OCI-LY7 (cell line): ENCODE measurements around the gene SLC17A7. TPM values are rescaled to one million over a fixed set of nuclear protein-coding genes. Genes with fewer than 3 reads are reported as not detected.
A peak's percentile ranks its signal among the peaks of the same experiment; 100 is the strongest.

Source experiments
- BruUV-seq: library from RNA; stranded (reverse); fragments of 400-500 nt; replicated peaks from 2 replicates; lab custom pipeline; 2021; lab: Mats Ljungman, UMichigan
- CTCF ChIA-PET: fragments of 300-600 bp; sonication (Branson Sonifier 250); formaldehyde crosslinking; loops from one replicate; lab custom pipeline; 2022; ENCODE audit warnings: antibody characterized with exemption; ENCODE audit not compliant: unreplicated experiment; lab: Charles Lee
- POLR2A ChIA-PET: fragments of 300-600 bp; sonication (Branson Sonifier 250); formaldehyde crosslinking; loops from one replicate; lab custom pipeline; 2022; ENCODE audit warnings: antibody characterized with exemption; lab: Charles Lee
- DNase-seq: peaks from one replicate; pipeline ENCODE4 v3.0.0-alpha.2; 2015; ENCODE audit warnings: low spot score
- H2AFZ ChIP-seq: fragments of 200-600 bp; sonication (generic), shearing (Covaris generic); 2 replicates; pipeline ENCODE4 v1.6.1; 2014; ENCODE audit warnings: mild to moderate bottlenecking, antibody characterized with exemption, low read length, moderate library complexity
- H3K27ac ChIP-seq: fragments of 200-600 bp; sonication (generic); 2 replicates; pipeline ENCODE4 v1.5.1; 2014; ENCODE audit warnings: mixed run types, low read depth, mild to moderate bottlenecking, moderate library complexity, low read length, inconsistent platforms; ENCODE audit not compliant: poor library complexity, severe bottlenecking
- H3K36me3 ChIP-seq: fragments of 200-600 bp; sonication (generic); 2 replicates; pipeline ENCODE4 v1.6.1; 2014; ENCODE audit warnings: mild to moderate bottlenecking, antibody characterized with exemption, low read length, moderate library complexity, mixed read lengths; ENCODE audit not compliant: insufficient read depth
- H3K4me1 ChIP-seq: fragments of 200-600 bp; sonication (generic); 2 replicates; pipeline ENCODE4 v1.5.1; 2014; ENCODE audit warnings: mild to moderate bottlenecking, low read length; ENCODE audit not compliant: insufficient read depth, poor library complexity, severe bottlenecking
- H3K4me2 ChIP-seq: fragments of 200-600 bp; sonication (generic); 2 replicates; pipeline ENCODE4 v1.6.1; 2014; ENCODE audit warnings: mild to moderate bottlenecking, low read length
- H3K4me3 ChIP-seq: fragments of 200-600 bp; sonication (generic); 2 replicates; pipeline ENCODE4 v1.5.1; 2014; ENCODE audit warnings: mild to moderate bottlenecking, low read depth, low read length; ENCODE audit not compliant: poor library complexity, severe bottlenecking
- H3K79me2 ChIP-seq: fragments of 200-600 bp; sonication (generic); 2 replicates; pipeline ENCODE4 v1.6.1; 2016; ENCODE audit warnings: low read depth, mild to moderate bottlenecking, low read length, moderate library complexity, mixed read lengths; ENCODE audit not compliant: insufficient read depth
- H3K9me2 ChIP-seq: fragments of 200-600 bp; sonication (generic); 2 replicates; pipeline ENCODE4 v1.6.1; 2016; ENCODE audit warnings: mild to moderate bottlenecking, low read length, mixed read lengths; ENCODE audit not compliant: insufficient read depth
- H3K9me3 ChIP-seq: fragments of 200-600 bp; sonication (generic); 2 replicates; pipeline ENCODE4 v1.6.1; 2014; ENCODE audit warnings: mild to moderate bottlenecking, mixed run types, low read length, mixed read lengths
- H4K20me1 ChIP-seq: fragments of 200-600 bp; sonication (generic); 2 replicates; pipeline ENCODE4 v1.6.1; 2014; ENCODE audit warnings: mild to moderate bottlenecking, antibody characterized with exemption, low read length, moderate library complexity, mixed read lengths; ENCODE audit not compliant: insufficient read depth
- EZH2phosphoT487 ChIP-seq: fragments of 200-600 bp; sonication (generic); IDR thresholded peaks from 2 replicates; pipeline ENCODE4 v1.6.1; 2018; ENCODE audit warnings: low read depth, borderline replicate concordance, mild to moderate bottlenecking, mixed run types, antibody characterized with exemption, low read length, moderate library complexity, mixed read lengths
- intact Hi-C: fragments of 100-400 bp; cut with micrococcal nuclease; formaldehyde crosslinking; loops from one replicate; pipeline ENCODE4 v1.10.0; 2022; ENCODE audit not compliant: unreplicated experiment
- total RNA-seq, 2 experiments: library from RNA; depleted of rRNA in 1 of 2; stranded (reverse); fragments of >200 nt in 1 of 2; shearing (Covaris generic) in 1 of 2; gene quantifications; 2 replicates each; pipeline ENCODE4 v1.2.3, GENCODE V29; 2014 to 2022
- TF ChIP-seq, protein P1 (sequence below): fragments of 200-600 bp; sonication (generic); conservative IDR thresholded peaks from 2 replicates; pipeline ENCODE4 v1.5.1; 2014; ENCODE audit warnings: mild to moderate bottlenecking, antibody characterized with exemption, low read length, moderate library complexity, mixed read lengths

Gene SLC17A7
- total RNA-seq, 2 experiments from 2014 or later: 1.3 TPM

DNA sequence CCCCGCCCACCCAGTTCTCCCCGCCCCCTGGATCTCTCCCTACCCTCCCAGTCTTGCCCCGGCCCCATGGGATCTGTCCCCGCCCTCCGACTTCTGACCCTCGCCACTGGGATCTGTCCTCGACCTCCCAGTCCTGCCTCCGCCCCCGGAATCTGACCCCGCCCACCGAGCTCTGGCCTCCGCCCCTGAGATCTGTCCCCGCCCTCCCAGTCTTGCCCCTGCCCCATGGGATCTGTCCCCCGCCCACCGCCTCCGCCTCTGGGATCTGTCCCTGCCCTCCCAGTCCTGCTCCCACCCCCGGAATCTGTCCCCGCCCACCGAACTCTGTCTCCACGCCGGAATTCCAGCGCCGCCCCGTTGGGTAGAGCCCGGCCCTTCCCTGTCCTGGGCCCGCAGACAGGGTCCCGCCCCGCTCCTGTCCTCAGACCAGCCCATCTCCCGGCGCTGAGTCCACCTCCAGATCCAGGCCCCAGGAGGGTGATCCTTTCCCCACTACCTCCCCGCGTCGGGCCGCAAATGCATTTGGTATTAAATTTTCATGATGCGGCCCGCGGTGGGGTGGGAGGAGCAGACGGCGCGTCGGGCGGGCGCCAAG, 1.5 kb upstream of the SLC17A7 start:
- CTCF ChIA-PET: no interaction called here

GRCh38 chr19:49442354-49442753, 1.0 kb upstream of the SLC17A7 start:
- CTCF ChIA-PET: interaction anchor here (0.8 kb wide), 1 partner anchor 51 kb away, joined by 4 read pairs; no protein-coding TSS in a partner anchor
- DNase-seq: no peak

More for the DNA sequence above, 1.5 kb upstream of the SLC17A7 start:
- H3K79me2 ChIP-seq: no peaks in the 10 kb centered on the region
- no peaks in the 10 kb centered on the region for H4K20me1 ChIP-seq
- H3K4me2 ChIP-seq: peak overlapping the region; percentile 91
- H2AFZ ChIP-seq: peak overlapping the region; percentile 92
- H3K9me3 ChIP-seq: no peaks in the 10 kb centered on the region
- H3K4me3 ChIP-seq: peak overlapping the region; percentile 71
- H3K36me3 ChIP-seq: peaks cover 16% of the 10 kb centered on the region
- TF ChIP-seq EZH2phosphoT487: no peak
- TF ChIP-seq, protein P1, sequence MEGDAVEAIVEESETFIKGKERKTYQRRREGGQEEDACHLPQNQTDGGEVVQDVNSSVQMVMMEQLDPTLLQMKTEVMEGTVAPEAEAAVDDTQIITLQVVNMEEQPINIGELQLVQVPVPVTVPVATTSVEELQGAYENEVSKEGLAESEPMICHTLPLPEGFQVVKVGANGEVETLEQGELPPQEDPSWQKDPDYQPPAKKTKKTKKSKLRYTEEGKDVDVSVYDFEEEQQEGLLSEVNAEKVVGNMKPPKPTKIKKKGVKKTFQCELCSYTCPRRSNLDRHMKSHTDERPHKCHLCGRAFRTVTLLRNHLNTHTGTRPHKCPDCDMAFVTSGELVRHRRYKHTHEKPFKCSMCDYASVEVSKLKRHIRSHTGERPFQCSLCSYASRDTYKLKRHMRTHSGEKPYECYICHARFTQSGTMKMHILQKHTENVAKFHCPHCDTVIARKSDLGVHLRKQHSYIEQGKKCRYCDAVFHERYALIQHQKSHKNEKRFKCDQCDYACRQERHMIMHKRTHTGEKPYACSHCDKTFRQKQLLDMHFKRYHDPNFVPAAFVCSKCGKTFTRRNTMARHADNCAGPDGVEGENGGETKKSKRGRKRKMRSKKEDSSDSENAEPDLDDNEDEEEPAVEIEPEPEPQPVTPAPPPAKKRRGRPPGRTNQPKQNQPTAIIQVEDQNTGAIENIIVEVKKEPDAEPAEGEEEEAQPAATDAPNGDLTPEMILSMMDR: no peak
- H3K4me1 ChIP-seq: peaks cover 3% of the 10 kb centered on the region
- H3K9me2 ChIP-seq: no peaks in the 10 kb centered on the region
- POLR2A ChIA-PET: interaction anchor here (0.5 to 0.9 kb wide), 2 partner anchors 9 to 136 kb away, joined by 3 to 4 read pairs; partner anchors contain the start of gene PIH1D1
- intact Hi-C loops: loop anchor here (1.0 to 10.0 kb wide), 5 partner anchors 51 to 216 kb away; partner anchors contain the start of gene CD37
- no TSS peak for BruUV-seq
- peak overlapping the region; percentile 61 for H3K27ac ChIP-seq
- DNase-seq: peak; percentile 72

More at GRCh38 chr19:49442354-49442753, 1.0 kb upstream of the SLC17A7 start:
- H3K27ac ChIP-seq: no peak overlapping the region
- BruUV-seq: no TSS peak
- H4K20me1 ChIP-seq: no peaks in the 10 kb centered on the region
- POLR2A ChIA-PET: no interaction called here
- no peaks in the 10 kb centered on the region for H3K9me3 ChIP-seq
- peaks cover 12% of the 10 kb centered on the region; the same call in 1 of the 2 replicates for H3K36me3 ChIP-seq
- no peak overlapping the region for H2AFZ ChIP-seq
- no peaks in the 10 kb centered on the region for H3K4me1 ChIP-seq
- H3K79me2 ChIP-seq: no peaks in the 10 kb centered on the region
- peak overlapping the region; percentile 91 for H3K4me2 ChIP-seq
- TF ChIP-seq EZH2phosphoT487: no peak
- TF ChIP-seq, protein P1: no peak
- intact Hi-C loops: loop anchor here (2.0 to 10.0 kb wide), 2 partner anchors 108 to 216 kb away; partner anchors contain the start of gene CD37
- peak overlapping the region; percentile 71 for H3K4me3 ChIP-seq
- H3K9me2 ChIP-seq: no peaks in the 10 kb centered on the region
